Hippocampal formation (tissue), 2 donors: ENCODE data around the gene PDGFA.
A peak's percentile ranks its signal among the peaks of the same experiment; 100 is the strongest.

Source experiments
- DNase-seq, 2 donors: peaks; one replicate each; lab custom pipeline; 2025; lab: John Stamatoyannopoulos, UW

Gene PDGFA

DNA sequence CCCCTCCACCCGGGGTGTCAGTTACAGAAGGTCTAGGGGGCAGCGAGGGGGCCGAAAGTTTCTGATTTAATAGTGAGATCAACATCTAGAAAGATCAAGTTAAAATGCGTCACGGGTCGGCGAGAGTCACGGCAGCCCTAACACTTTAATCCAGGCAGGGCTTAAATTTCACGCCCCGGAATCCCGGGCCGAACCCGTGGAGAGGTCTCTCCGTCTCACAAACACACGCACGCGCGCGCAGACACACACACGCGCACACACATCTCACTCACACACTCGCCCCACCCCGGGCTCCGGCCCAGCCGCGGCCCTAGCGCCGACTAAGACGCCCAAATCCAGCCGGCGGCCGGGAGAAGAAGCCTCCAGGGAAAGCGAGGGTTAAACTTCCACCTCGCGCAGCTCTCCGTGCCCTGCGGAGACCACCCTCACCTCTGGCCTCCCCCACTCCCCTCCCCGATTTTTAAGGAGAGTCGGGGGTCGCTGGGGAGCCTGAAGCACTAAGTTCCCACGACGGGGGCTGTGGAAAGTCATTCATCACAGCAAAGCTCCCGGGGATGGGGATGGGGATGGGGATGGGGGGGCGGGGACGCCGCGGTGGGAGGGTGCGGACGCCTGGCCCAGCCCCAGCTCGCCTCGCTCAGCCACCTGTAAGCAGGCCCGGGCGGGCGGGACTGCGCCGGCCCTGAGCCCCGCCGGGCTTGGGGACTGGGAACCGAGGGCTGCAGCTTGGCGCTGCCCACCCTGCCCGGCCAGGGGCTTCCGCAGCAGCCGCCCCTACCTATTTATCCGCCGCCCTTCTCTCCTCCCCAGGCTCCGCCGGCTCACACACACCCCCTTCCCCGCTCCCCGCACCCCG lies 1.6 kb downstream of the PDGFA start:
- DNase-seq = peak; percentile 22 to 61

DNA sequence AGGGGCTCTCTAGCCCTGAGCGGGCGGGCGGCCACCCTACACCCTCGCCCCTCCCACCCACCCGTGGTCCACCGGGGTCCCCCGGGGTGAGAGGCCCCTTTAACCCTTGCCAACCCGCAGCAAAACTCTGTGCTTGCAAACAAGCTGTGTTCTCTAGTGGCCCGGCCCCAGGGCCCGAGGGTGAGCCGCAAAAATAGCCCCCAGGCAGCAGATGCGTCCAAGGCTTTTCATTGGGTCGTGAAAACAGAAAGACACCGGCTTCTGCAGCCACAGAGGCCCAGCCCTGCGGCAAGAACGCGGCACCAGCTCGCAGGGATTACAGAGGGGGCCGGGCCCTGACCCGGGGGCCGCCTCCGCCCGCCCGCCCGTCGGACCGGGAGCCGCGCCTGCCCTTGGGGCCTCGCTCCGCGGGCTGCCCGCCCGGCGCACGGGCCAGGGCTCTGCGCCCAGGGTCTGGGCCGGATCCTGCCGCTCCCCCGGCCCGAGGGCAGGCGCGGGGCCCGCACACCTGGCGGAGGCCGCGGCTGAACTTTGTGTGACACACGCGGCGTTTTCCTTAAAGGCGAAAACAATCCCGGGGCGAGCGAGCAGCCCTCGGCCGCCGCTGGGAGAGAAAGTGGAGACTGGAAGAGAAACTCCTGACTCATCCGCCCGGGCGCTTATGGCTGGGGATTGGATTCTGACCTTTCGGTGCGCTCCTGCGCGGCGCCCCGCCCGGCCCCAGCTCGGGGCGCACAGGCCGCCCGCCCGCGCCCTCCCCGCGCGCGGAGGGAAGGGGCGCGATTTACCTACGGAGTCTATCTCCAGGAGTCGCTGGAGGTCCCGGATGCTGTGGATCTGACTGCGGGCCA lies 2.8 kb downstream of the PDGFA start:
- DNase-seq = no peak

DNA sequence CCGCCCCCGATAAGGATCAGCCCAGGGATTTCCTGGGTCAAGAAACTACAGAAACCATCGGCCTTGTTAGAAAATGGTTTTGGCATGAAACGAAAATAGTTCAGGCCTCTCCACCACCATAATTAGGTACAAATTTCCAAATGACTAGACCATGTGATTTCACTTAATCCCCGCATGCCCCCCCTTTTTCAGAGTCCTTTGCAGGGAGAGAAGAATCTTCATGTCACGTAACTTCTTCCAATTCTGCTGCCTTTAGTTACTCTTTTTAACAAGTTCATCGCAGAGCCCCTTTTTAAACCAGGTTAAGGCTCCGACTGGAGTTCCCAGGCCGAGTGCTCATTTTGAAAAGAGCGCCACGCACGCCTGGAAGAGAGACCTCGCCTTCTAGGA lies 3.4 kb downstream of the PDGFA start:
- no peak for DNase-seq

DNA sequence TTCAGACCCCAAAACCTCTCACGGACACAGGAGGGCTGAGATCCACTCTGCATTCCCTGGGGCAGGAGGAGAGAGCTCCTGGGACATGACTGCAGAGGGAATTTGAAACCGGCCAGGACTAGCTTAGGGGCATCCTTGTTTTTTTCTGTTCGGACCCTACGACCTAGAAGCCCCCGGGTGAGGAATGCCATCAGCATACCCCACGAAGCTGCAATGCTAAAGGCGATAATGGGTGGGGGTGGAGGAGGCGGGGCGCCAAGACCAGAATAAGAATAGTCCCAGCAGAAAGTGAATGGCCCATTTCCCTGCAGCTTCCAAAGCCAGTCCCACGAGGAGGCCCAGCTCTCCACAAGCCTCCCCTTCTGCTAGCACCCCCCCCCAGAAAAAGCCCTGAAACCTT lies 4.0 kb downstream of the PDGFA start:
- no peak for DNase-seq

DNA sequence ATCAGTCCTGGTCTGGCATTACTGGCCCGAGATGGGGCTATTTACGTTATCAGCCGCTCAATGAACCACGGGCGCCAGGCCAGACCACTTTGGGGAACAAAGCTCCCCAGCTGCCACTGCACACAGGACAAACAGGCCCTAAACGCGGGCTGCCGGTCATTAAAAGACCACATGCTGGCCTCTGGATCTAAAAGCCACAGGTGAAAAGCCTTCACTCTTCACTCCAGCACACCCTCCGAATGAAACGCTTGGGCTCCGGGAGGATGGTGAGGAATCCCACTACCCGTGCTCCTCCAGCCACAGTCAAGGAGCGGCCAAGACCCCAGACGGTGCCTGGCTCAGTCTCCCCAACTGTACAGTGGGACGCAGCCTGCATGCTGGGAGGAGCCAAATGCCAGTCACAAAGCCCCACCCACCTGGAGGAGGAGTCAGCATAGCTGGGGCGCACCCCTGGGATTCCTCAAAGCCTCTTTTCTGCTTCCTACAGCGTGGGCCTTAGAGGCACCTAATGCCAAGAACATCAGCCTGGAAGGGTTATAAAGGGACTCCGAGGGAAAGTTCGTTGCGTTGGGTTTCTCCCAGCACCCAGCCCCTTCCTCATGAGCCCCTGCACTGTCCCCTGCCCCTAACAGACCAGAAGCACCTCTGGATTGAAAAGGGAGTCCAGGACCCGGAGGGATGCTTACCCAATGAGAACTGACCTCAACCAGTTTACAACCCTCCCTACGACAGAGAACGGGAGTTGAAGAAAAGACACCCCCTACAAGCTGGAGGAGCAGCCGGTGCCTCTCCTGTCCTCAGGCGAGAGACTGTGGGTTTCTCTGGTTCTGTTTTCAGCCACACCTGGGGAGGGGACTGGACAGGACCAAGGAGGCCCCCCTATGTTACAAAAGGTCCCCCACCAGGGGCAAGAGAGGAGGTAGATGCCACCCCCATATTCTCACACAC lies 4.7 kb downstream of the PDGFA start:
- DNase-seq = peak; percentile 28 to 62

DNA sequence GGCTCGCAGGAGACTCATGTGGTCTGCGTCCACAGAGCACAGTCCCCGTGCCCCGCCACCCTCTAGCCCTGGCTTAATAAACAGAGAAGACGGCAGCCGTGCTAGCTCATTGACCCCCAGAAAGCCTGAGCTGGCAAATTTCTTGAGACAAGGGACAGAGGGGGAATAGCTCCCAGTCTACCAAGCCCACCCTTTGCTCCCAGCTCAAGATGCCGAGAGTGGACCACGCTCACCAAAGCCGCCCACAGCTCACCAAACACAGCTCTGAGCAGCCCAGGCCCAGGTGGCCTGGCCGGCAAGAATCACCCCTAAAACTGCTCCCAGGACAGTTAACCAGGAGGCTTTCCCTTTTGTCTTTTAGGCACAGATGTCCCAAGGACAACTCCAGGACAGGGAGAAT lies 5.4 kb downstream of the PDGFA start:
- DNase-seq = no peak

DNA sequence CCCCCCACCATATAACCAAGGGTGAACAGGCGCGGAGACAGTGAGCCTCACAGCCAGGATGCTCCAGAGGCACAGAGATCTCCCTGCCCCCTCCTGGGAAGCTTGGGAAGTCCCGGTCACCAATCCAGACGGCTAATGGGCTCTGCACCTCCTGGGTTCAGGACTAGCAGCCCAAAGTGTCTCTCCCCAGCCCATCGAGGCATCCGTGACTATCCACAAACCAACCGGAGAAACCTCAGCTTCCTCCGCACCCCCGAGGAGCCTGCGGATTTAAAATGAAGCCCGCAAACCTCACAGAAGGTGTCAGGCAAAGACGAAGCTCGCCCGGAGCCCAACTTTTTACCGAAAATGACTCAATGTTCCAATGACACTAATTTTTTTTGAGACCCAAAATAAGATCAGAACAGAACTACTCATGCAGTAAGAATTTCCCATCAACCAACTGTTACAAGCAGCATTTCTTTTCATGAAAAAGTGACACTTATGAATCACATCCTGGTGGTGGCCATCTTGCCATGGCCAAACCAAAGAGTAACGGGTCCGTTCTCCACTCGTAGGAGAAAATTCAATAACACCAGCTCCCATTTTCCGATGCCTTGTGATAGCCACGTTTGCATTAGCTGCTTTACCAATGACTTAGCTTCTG lies 6.0 kb downstream of the PDGFA start:
- DNase-seq = no peak

DNA sequence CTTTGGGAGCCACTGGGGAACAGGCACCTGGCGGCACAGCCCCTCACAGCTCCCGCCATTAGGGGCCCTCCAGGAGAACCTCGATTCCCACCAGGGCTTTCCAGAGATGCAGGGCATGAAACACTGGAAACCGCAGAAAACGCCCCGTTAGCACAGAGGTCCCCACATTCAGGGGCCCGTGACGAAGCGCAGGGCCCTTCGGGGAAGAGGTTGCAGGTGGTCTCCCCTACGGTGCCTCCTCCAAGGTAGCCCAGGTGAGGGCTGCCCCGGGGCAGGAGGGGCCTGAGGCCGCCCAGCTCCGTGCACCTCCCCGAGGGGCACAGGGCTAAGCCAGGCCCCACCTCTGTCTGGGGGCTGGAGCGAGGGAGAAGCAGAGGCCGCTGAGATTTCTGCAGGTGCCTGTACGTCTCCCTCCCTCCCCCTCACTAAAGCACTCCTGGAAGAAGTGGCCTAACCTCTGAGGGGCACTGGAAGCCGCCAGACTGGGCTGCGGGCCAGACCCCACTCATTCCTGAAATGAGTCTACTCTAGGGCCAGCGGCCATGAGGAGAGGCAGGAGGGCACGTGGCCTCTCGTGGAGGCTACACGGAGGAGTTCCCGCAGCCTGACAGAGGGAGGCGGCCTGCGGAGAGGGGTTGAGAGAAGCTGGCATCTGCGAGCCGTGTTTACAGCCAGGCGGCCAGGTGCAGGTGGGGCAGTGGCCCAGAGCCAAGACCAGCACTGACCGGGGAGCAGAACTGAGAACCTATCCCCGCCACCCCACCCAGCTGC lies 6.9 kb downstream of the PDGFA start:
- DNase-seq = no peak

DNA sequence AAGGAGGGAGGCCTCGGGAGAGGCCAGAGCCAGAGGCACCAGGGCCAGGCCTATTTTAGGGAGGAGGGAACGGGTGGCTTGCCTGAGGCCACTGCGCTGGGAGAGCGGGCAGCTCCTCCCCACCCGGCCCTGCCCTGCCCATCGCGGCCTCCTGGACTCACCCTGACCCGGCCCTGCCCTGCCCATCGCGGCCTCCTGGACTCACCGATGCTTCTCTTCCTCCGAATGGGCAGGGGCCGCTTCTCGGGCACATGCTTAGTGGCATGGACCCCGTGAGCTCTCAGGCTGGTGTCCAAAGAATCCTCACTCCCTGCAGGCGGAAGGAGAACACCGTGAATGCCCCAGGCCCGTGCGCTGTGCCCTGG lies 7.5 kb downstream of the PDGFA start:
- DNase-seq = no peak

DNA sequence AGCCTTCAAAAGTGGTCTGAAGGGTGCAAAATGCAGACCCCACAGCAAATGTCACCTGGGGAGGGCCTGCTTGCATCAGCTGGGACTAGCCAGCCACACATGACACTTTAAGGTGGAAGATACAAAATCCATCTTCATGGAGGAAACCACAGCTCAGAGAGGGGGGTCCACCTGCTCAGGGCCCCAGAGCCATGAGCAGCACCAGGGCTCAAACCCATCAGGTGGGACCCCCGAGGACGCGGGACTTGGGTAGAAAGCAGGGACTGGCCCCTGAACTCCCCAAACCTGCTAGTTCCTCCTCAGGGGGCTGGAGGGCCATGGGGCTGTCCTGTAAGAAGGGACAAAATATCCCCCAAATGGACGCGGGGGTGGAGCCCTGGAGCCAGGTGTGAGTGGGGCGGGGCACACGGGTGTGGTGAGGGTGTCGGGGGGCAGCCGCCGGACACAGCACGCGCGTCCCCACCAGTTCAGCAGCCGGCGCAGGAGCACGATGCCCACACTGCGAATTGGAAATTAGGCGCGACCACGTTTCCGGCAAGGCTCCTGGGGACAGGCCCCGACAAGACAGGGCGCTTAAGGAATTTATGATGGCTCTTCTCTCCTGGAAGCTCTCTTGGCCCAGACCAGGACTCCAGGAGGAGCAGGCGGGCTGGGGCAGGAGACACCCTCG lies 8.0 kb downstream of the PDGFA start:
- no peak for DNase-seq

DNA sequence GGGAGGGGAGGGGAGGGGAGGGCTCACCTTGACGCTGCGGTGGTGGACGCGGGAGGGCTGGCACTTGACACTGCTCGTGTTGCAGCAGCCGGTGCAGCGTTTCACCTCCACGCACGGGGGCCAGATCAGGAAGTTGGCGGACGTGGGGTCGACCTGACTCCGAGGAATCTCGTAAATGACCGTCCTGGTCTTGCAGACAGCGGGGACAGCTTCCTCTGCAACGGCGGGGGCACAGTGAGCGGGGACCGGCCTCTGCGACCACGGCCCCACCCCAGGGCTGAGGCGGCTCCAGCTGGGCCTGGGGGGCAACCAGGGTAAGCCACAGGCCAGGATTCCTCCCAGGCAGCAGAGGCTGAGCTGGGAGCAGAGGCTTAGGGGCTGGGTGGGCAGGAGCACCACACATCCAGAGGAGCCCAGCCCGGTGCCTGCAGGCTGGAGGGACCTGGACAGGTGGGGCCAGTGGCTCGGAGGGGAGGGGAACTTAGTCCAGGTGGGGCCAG lies 8.8 kb downstream of the PDGFA start:
- DNase-seq = no peak

DNA sequence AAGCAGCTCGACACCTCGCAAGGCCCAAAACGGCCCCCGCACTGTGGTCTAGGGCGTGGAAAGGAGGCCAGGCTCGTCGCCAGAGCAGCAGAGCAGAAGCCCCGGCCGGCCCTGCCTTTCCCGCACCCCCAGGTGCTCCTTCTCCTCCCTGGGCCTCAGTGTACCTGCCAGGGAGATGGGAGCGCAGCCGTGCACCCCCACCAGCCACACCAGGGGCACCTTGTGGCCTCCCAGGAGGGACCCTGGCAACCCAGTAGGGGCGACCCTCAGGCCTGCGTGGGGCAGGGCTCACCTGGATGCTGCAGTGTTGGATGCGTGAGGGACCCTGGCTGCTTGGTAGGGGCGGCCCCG lies 9.5 kb downstream of the PDGFA start:
- DNase-seq = no peak

DNA sequence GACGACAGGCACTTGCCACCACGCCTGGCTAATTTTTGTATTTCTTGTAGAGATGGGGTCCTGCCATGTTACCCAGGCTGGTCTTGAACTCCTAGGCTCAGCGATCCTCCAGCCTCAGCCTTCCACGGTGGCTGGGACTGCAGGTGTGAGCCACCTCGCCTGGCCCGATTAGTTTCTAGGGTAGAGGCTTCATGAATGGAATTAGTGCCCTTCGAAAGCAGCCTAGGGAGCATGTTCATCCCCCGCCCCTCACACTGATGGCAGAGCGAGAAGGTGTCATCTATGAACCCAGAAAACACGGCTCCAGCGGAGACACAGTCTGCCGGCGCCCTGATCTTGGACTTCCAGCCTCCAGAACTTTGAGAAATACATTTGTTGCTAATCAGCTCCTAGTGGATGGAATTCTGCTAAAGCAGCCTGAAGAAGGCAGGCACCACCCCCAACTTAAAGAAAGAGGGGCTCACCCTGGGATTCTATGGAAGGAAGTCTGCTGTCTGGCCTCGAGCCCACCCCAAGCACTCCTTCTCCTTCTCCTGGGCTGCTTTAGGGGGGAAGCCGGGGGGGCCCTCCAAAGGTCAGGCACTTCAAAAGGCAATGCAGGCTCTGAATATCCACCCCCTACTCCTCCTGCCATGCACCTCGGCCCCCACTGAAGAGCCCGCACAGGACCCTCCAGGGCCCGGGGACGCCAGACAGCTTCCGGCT lies 10.1 kb downstream of the PDGFA start:
- no peak for DNase-seq

DNA sequence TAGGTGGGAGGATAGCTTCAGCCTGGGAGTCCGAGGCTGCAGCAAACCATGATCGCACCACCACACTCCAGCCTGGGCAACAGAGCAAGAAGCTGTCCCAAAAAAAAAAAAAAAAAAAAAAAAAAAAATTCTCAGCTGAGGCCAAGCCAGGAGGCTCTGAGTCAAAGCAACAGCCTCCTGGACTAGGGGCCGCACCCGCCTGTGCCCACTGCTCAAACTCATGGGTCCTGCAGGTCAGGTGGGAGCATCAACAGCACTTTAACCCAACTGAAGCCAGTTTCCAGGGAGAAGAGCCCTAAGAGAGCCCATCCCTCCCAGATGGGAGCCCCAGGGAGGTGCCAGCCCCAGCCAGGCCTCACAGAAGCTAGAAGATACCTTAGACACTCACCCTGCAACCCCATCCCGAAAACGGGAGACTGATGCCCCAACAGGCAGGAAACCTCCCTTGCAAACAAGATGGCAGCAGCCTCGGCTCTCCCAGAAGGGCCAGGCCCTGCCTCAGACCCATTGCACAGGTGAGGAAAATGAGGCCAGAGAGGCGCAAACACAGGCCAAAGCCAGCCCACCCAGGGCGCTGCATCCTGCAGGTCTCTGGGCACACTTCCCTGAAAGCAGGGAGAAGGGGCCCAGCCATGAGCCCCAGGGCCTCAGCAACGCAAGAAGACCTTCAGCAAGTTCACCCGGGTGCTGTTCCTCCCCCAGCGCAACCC lies 11.0 kb downstream of the PDGFA start:
- DNase-seq = no peak

DNA sequence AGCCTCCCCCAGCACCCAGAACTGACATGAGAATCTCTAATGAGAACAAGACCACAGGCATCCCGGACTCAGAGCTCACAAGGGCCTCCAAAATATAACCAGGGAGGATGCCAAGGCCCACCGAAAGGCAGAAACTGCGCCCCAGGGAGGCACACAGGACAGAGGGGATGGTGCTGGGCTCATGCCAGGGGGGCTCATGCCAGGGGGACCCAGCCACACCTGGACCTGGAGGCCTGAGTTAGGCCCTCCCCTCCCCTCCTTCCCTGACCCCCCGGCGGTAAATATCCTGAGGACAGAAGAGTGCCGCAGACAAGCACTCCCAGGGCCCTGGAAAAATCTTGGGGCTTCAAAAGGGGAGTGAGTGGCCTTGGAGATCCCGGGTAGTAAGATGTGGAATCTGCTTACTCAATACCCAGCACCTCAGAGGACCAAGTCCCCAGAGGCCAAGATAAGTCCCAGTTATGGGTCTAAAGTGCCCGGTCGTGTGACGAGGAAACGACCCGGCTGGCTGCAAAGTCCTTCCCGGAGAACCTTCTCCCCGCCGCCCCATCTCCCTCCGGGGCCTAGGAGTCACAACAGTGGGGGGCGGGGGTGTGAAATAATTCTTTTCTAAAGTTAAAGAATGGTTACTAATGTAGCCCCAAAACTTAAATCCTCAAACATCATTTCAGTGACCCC lies 11.9 kb downstream of the PDGFA start:
- no peak for DNase-seq

DNA sequence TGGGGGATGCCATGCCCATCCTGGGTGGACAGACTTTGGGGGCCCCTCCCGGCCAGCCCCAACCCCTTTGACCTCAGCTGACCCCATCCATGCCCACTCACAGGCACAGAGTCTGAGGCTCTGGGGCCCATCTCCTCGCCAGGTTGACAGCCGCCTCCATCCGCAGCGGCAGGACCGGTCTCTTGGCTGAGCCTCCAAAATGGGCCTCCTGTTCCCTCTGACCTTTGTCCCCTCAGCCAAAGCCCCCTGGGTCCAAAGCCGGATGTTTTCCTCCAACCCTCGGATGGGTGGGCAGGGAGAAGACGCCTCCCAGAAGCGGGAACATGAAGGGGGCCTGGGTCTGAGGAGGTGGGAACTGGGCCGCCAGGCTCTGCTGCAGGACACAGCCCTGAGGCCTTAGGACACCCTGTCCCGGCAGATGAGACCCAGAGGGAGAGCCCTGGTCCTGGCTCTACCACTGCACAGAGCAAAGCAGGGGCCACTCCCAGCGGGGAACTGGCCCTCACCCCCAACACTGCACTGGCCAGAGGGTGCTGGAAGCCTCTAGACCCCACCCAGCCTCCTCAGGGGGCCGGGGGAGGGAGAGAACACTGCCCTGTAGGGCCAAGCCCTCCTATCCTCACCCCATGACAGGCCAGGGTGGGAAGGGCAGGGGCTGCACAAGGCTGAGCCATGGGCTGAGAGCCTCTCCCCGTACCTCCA lies 12.6 kb downstream of the PDGFA start:
- no peak for DNase-seq

DNA sequence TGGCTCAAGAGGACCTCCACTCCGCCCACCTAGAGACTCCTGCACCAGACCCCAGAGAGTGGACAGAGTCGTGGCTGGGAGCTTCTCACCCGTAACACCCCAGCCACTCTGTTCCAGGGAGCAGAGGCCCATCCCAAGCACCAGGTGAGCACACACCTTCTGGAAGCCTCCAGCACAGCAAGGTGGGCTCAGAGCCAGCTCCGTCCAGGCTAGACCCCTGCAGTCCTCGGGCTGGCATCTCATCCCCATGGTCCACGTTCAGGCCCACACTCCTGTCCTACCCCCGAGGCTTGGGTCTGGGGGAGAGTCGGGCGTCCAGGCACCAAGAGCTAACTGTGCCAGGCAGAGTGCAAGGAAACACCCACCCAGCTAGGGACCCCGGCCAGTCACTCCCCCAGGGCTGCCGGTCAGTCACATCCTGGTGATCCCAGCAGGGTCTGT lies 13.2 kb downstream of the PDGFA start:
- DNase-seq = no peak

DNA sequence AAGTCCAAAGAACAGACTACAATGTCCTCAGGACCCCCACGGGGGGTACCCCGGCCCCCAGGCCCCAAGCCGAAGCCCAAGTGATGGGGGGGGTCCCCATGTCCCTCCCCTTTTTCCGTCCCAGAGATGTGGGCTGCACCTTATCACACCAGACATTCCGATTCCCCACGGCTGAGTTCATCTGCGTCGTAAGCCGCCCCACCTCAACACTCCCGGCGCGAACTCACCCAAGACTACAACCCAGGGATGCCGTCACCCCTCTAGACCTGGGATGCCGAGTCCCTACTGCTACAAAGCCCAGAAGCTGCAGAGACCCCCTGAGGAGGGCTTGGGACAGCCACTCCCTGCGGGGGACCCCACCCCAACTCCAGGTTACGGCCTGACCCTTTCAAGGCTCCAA lies 14.5 kb downstream of the PDGFA start:
- DNase-seq = no peak
